SU-DHL-6 (cell line): Measurements from ENCODE around the gene ZFP36L2.

Source experiments
- H2AFZ ChIP-seq: fragments of 200-600 bp; sonication (generic); 2 replicates; pipeline ENCODE4 v1.6.1; 2014; ENCODE audit warnings: low read depth, mild to moderate bottlenecking, moderate library complexity, mixed read lengths, antibody characterized with exemption, low read length; ENCODE audit not compliant: severe bottlenecking
- H3F3A ChIP-seq: fragments of 200-600 bp; shearing (Covaris generic); 2 replicates; pipeline ENCODE4 v1.6.0; 2016; ENCODE audit warnings: antibody characterized with exemption, mild to moderate bottlenecking; ENCODE audit not compliant: insufficient read depth
- H3K27ac ChIP-seq: fragments of 200-600 bp; sonication (generic); 2 replicates; pipeline ENCODE4 v1.5.1; 2016; ENCODE audit warnings: low read depth, mild to moderate bottlenecking, low read length, moderate library complexity, mixed read lengths
- H3K27me3 ChIP-seq: fragments of 200-600 bp; sonication (generic), shearing (Covaris generic); 2 replicates; pipeline ENCODE4 v1.6.0; 2014; ENCODE audit warnings: mild to moderate bottlenecking, low read length
- H3K36me3 ChIP-seq: fragments of 200-600 bp; sonication (generic); 2 replicates; pipeline ENCODE4 v1.6.1; 2014; ENCODE audit warnings: mild to moderate bottlenecking, low read length, mixed read lengths
- H3K4me2 ChIP-seq: fragments of 300-600, 200-600 bp; shearing (Covaris generic), sonication (generic); 2 replicates; pipeline ENCODE4 v1.6.0; 2014; ENCODE audit warnings: low read length, low read depth, mild to moderate bottlenecking; ENCODE audit not compliant: poor library complexity, severe bottlenecking
- H3K4me3 ChIP-seq: fragments of 200-600 bp; sonication (generic); 2 replicates; pipeline ENCODE4 v1.5.1; 2014; ENCODE audit warnings: antibody characterized with exemption, low read length, mild to moderate bottlenecking, mixed read lengths; ENCODE audit not compliant: insufficient read depth, poor library complexity, severe bottlenecking
- H3K79me2 ChIP-seq: fragments of 200-600 bp; sonication (generic); 2 replicates; pipeline ENCODE4 v1.6.1; 2014; ENCODE audit warnings: mild to moderate bottlenecking, low read length, moderate library complexity; ENCODE audit not compliant: insufficient read depth
- H3K9ac ChIP-seq: fragments of 200-600 bp; sonication (generic); 2 replicates; pipeline ENCODE4 v1.7.0; 2014; ENCODE audit warnings: mild to moderate bottlenecking, low read length
- H3K9me2 ChIP-seq: fragments of 200-600 bp; sonication (generic); replicated peaks from 2 replicates; pipeline ENCODE4 v1.6.1; 2014; ENCODE audit warnings: low read length; ENCODE audit not compliant: insufficient read depth
- H3K9me3 ChIP-seq: fragments of 200-600 bp; sonication (generic); 2 replicates; pipeline ENCODE4 v1.6.1; 2014; ENCODE audit warnings: low read length, mixed read lengths; ENCODE audit not compliant: insufficient read depth
- H4K20me1 ChIP-seq: fragments of 200-600 bp; sonication (generic); 2 replicates; pipeline ENCODE4 v1.6.1; 2014; ENCODE audit warnings: low read depth, mild to moderate bottlenecking, antibody characterized with exemption, low read length, moderate library complexity, mixed read lengths
- EZH2phosphoT487 ChIP-seq: fragments of 200-600 bp; sonication (generic), shearing (Covaris generic); conservative IDR thresholded peaks from 2 replicates; pipeline ENCODE4 v1.6.1; 2018; ENCODE audit warnings: mild to moderate bottlenecking, antibody characterized with exemption, low read length, moderate library complexity, mixed read lengths
- TF ChIP-seq, protein P1 (sequence below): fragments of 200-600 bp; sonication (generic); IDR thresholded peaks from one replicate; pipeline ENCODE4 v1.5.1; 2017; ENCODE audit warnings: antibody characterized with exemption, mild to moderate bottlenecking, low read length, moderate library complexity; ENCODE audit not compliant: insufficient read depth, poor library complexity, severe bottlenecking

The ZFP36L2 gene

DNA sequence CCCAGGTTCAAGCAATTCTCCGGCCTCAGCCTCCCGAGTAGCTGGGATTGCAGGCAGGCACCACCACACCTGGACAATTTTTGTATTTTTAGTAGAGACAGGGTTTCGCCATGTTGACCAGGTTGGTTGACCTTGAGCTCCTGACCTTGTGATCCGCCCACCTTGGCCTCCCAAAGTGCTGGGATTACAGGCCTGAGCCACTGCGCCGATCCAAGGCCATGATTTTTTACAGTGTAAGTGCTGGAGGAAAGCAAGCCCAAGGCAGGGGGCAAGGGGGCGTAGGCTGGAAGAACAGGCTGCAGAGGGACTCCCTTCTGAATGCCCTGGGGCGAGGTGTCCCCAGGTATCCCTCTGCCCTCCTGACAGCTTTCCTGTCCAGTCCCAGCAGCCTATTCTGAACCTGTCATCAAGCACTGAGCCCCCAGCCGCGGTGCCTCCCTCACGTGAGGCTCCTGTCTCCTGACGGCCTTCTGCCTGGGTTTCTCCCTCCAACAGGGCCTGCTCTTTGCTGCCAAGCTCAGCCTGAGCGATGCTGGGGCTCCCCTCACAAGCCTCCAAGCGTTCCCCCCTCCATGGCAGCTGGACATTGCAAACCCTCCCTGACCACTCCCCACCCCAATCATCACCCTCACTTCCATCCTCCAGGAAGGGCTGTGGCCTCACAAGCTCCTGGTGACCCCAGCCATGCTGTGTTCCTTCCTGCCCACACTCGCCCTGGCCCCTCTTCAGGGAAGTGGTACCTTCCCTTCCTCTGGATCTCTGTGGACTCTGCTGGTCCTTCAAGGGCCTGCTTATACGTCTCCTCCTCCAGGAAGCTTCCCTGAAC lies 37.6 kb downstream of the ZFP36L2 start:
- no peak overlapping the region for H3K9ac ChIP-seq
- H3K4me2 ChIP-seq = no peak overlapping the region
- TF ChIP-seq, protein P1, sequence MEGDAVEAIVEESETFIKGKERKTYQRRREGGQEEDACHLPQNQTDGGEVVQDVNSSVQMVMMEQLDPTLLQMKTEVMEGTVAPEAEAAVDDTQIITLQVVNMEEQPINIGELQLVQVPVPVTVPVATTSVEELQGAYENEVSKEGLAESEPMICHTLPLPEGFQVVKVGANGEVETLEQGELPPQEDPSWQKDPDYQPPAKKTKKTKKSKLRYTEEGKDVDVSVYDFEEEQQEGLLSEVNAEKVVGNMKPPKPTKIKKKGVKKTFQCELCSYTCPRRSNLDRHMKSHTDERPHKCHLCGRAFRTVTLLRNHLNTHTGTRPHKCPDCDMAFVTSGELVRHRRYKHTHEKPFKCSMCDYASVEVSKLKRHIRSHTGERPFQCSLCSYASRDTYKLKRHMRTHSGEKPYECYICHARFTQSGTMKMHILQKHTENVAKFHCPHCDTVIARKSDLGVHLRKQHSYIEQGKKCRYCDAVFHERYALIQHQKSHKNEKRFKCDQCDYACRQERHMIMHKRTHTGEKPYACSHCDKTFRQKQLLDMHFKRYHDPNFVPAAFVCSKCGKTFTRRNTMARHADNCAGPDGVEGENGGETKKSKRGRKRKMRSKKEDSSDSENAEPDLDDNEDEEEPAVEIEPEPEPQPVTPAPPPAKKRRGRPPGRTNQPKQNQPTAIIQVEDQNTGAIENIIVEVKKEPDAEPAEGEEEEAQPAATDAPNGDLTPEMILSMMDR = no peak
- no peak for TF ChIP-seq EZH2phosphoT487
- no peaks in the 10 kb centered on the region for H3K9me2 ChIP-seq
- H3K27me3 ChIP-seq = no peaks in the 10 kb centered on the region
- no peaks in the 10 kb centered on the region for H3K36me3 ChIP-seq
- H4K20me1 ChIP-seq = no peaks in the 10 kb centered on the region
- H3K79me2 ChIP-seq = no peaks in the 10 kb centered on the region
- H3F3A ChIP-seq = no peaks in the 10 kb centered on the region
- no peak overlapping the region for H3K27ac ChIP-seq
- no peak overlapping the region for H3K4me3 ChIP-seq
- H3K9me3 ChIP-seq = no peaks in the 10 kb centered on the region
- no peak overlapping the region for H2AFZ ChIP-seq

DNA sequence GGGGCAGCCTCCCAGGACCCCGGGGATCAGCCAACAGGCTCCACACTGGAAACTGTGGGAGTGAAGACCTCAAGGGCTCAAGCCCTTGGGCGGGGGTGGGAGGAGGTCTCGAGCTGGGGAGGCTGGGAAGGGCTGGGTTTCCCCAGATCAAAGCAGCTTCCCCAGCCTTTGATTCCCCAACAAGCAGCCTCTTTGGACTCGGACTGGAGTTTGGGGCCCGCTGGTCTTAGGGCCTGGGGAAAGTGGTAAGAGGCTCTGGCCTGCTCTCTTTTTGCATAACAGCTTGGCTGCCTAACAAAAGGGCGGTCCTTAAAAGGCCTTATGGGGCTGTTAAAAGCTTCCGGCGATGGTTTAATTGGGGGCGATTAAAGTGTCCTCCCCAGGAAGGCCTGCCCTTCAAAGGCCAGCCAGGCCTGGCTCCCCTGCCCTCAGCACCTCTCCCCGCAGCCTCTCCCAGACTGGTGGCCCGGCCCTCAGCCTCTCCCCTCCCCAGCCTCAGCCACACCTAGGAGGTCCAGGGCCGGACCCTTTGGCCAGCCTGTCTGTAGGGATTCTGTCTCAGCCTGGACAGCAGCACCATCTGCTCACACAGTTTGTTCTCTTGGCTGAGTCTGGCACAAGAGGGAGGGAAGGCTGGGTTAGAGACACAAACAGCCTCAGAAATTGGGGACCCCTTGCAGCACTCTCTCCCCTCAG lies 39.6 kb downstream of the ZFP36L2 start:
- Histone ChIP-seq H3K79me2 (no peaks in the 10 kb centered on the region), H3K4me3 (no peak overlapping the region), H3K9me3 (no peaks in the 10 kb centered on the region), H3K27ac (no peak overlapping the region), H3K4me2 (no peak overlapping the region), H4K20me1 (no peaks in the 10 kb centered on the region), H2AFZ (no peak overlapping the region), H3K9me2 (no peaks in the 10 kb centered on the region), H3K36me3 (no peaks in the 10 kb centered on the region), H3K27me3 (no peaks in the 10 kb centered on the region), H3F3A (no peaks in the 10 kb centered on the region), H3K9ac (no peak overlapping the region)
- TF ChIP-seq EZH2phosphoT487 = no peak
- TF ChIP-seq, protein P1 = no peak

DNA sequence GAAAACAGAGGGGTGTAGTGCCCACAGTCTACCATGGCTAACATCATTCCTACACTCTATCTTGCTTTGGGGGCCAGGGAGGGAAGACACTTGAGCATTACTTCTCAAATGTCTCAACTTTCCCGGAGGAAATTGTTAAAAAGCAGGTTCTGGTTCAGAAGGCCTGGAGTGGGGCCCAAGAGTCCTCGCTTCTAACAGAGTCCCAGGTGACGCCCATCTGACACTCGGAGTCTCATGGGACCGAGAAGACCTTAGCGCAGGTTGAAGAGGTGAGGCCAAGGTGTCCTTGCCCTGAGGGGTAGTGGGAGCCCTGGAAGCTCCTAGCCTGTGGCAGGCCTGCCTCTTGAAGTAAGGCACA lies 40.1 kb downstream of the ZFP36L2 start:
- Histone ChIP-seq H3K9me2 (no peaks in the 10 kb centered on the region), H3K9me3 (no peaks in the 10 kb centered on the region), H3K36me3 (no peaks in the 10 kb centered on the region), H3K9ac (no peak overlapping the region), H3K27me3 (no peaks in the 10 kb centered on the region), H3K27ac (no peak overlapping the region), H3F3A (no peaks in the 10 kb centered on the region), H4K20me1 (no peaks in the 10 kb centered on the region), H3K4me3 (no peak overlapping the region), H3K79me2 (no peaks in the 10 kb centered on the region), H2AFZ (no peak overlapping the region), H3K4me2 (no peak overlapping the region)
- TF ChIP-seq EZH2phosphoT487 = no peak
- TF ChIP-seq, protein P1 = no peak
